Naive thymus-derived CD8-positive, alpha-beta T cell (primary cell): ENCODE measurements around the gene CASP10. TPM values are rescaled to one million over a fixed set of nuclear protein-coding genes. Genes with fewer than 3 reads are reported as not detected.
"Not testable (repeated sequence)": the region's sequence is repeated elsewhere in the genome, so short reads cannot be mapped to it uniquely, and the experiment has no call there.

Experiments used
- ATAC-seq, 2 donors: fragments of 150-1000 bp; cut with Tn5 transposase in 1 of 2; sonication (Bioruptor Pico), chemical (Tn5 transposase) in 1 of 2; 1 replicate in 1 of 2; 2 replicates in 1 of 2; pipeline ENCODE4 v1.10.0; 2021; ENCODE audit warnings: mild to moderate bottlenecking in 2 of 2, moderate library complexity in 2 of 2
- POLR2A ChIA-PET: fragments of 350-600 bp; sonication (Branson Sonifier 250); formaldehyde crosslinking; loops from one replicate; lab custom pipeline; 2021; ENCODE audit warnings: antibody characterized with exemption; lab: Charles Lee
- DNase-seq, 10 donors: peaks; one replicate each; pipeline versions ENCODE4 v3.0.0 to v3.0.0-alpha.2; 2020 to 2022
- H3K27ac Mint-ChIP-seq, 10 donors: one replicate each; pipeline ENCODE4 v1.8.0; 2020 to 2022; ENCODE audit warnings: mild to moderate bottlenecking in 10 of 10, mixed read lengths in 10 of 10, moderate library complexity in 4 of 10, inconsistent platforms in 1 of 10
- H3K27me3 Mint-ChIP-seq, 5 donors: one replicate each; pipeline ENCODE4 v1.8.0; 2021 to 2022; ENCODE audit warnings: mixed read lengths in 5 of 5
- H3K36me3 Mint-ChIP-seq, 3 donors: one replicate each; pipeline ENCODE4 v1.8.0; 2020 to 2022; ENCODE audit warnings: mixed read lengths in 3 of 3, mild to moderate bottlenecking in 2 of 3, inconsistent platforms in 1 of 3
- H3K4me1 Mint-ChIP-seq, 4 donors: one replicate each; pipeline ENCODE4 v1.8.0; 2021 to 2022; ENCODE audit warnings: mixed read lengths in 4 of 4
- H3K4me3 Mint-ChIP-seq, 10 donors: one replicate each; pipeline ENCODE4 v1.8.0; 2020 to 2022; ENCODE audit warnings: mild to moderate bottlenecking in 10 of 10, mixed read lengths in 10 of 10, moderate library complexity in 6 of 10, inconsistent platforms in 1 of 10
- H3K9me3 Mint-ChIP-seq, 9 donors: one replicate each; pipeline ENCODE4 v1.8.0; 2020 to 2022; ENCODE audit warnings: mixed read lengths in 9 of 9, mild to moderate bottlenecking in 3 of 9, inconsistent platforms in 1 of 9, moderate library complexity in 1 of 9
- polyA plus RNA-seq, 3 donors: library from polyadenylated mRNA; unstranded; fragments of 300-500 nt; fragmentation: Illumina TruSeq; gene quantifications; one replicate each; pipeline ENCODE4 v1.2.3, GENCODE V29; 2021
- total RNA-seq, 8 experiments: library from RNA in 2 of 8; stranded (reverse) in 2 of 8; gene quantifications; one replicate each; pipeline ENCODE4 v1.2.3 and lab custom pipeline; 2021 to 2026

CASP10 gene
- total and polyA plus RNA-seq, 5 experiments from 2014 or later = 8.6 to 48.1 (median 17.5) TPM

DNA sequence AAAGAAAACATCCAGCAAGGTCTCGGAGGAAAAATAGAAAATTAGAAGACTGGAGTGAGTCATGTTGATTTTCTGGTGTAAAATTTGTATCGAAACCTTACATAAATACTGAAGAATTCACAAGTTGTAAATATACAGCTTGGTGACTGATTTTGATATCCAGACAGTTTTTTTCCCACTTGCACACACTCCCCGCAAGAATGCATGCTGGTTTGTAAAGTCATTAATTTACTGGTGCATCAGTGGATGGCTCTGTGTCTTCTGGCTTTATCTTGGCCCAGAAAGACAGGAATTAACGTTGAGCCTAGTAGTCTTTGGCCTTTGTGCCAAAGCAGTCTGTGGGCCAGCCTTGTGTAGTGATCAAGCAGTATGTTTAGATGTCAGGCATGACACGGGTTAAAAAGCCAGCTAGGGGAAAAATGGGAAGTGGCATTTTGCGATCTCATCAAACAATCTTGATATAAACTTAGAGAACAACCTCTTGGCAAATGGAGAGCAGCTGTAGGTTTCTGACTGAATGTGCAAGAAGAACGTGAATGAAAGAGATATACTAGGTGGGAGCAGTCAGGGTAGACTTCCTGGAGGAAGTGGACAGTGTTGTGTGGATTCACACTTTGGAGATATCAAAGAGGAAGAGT, 54.7 kb downstream of the CASP10 start:
- Mint-ChIP-seq H3K27me3 (no peaks in the 10 kb centered on the region), H3K27ac (peak overlapping the region; percentile 68 to 99 (median 86)), H3K4me3 (peak overlapping the region in 9 of 10 donors; percentile 2 to 99 (median 90)), H3K36me3 (peaks cover 26 to 51% (median 35%) of the 10 kb centered on the region in 3 donors), H3K9me3 (peaks cover 0 to 16% (median 2%) of the 10 kb centered on the region in 9 donors), H3K4me1 (peaks cover 19 to 81% (median 52%) of the 10 kb centered on the region in 4 donors)
- POLR2A ChIA-PET = interaction anchor here (0.6 to 2.9 kb wide), 9 partner anchors 9 to 209 kb away, joined by 3 to 19 read pairs (median 6); partner anchors contain the start of genes CASP10 and CASP8
- DNase-seq (no peak), ATAC-seq (no peak)

DNA sequence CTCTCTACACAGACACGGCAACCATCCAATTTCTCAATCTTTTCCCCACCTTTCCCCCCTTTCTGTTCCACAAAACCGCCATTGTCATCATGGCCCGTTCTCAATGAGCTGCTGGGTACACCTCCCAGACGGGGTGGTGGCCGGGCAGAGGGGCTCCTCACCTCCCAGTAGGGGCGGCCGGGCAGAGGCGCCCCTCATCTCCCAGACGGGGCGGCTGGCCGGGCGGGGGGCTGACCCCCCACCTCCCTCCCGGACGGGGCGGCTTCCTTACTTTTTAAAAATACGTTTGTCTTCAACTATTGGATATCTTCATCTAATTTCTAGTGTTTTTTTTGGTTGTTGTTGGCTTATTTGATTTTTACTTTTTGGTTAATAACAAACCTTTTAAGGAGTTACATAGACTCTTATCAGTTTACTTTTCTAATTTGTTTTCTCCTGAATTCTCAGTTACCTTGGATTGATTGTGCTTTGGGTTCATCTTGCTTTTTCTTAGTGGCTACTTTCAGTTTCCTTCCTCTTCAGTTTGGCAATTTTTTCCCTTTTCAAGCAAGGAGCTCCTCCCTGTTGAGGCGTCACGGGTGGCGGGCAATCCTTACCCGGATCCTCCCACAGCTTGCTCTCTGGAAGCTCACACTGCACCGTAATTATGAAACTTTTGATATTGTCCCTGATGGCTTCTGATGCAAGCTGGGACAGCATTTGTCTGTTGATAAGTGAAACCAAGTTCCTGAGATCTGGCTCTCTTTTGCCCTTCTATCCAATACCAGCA, 56.4 kb downstream of the CASP10 start:
- not testable (repeated sequence) for H3K27me3 Mint-ChIP-seq, ATAC-seq, DNase-seq
- peaks cover 0 to 16% (median 2%) of the 10 kb centered on the region in 9 donors for H3K9me3 Mint-ChIP-seq
- peak overlapping the region; percentile 37 to 91 (median 87) for H3K27ac Mint-ChIP-seq
- H3K36me3 Mint-ChIP-seq = peaks cover 26 to 51% (median 35%) of the 10 kb centered on the region in 3 donors
- peaks cover 17 to 87% (median 57%) of the 10 kb centered on the region in 4 donors for H3K4me1 Mint-ChIP-seq
- peak overlapping the region in 7 of 10 donors; percentile 17 to 52 (median 33) for H3K4me3 Mint-ChIP-seq
- POLR2A ChIA-PET = interaction anchor here (0.9 kb wide), 1 partner anchor 12 kb away, joined by 3 read pairs; no protein-coding TSS in a partner anchor

GRCh38 chr2:201242571-201243277, 59.8 kb downstream of the CASP10 start:
- Mint-ChIP-seq H3K9me3 (peaks cover 0 to 16% (median 2%) of the 10 kb centered on the region in 9 donors), H3K27ac (peak overlapping the region in 9 of 10 donors; percentile 35 to 89 (median 66)), H3K36me3 (peaks cover 24 to 51% (median 35%) of the 10 kb centered on the region in 3 donors), H3K27me3 (no peaks in the 10 kb centered on the region), H3K4me1 (peaks cover 13 to 85% (median 65%) of the 10 kb centered on the region in 4 donors), H3K4me3 (peak overlapping the region in 1 of 10 donors; percentile 9)
- DNase-seq (no peak), ATAC-seq (peak in 1 of 2 donors; percentile 58)
- POLR2A ChIA-PET = interaction anchor here (0.7 to 2.0 kb wide), 6 partner anchors 9 to 121 kb away, joined by 3 to 12 read pairs (median 3); partner anchors contain the start of gene CASP8

- peaks cover 0 to 16% (median 2%) of the 10 kb centered on the region in 9 donors for H3K9me3 Mint-ChIP-seq
- H3K4me1 Mint-ChIP-seq = peaks cover 13 to 94% (median 73%) of the 10 kb centered on the region in 4 donors
- H3K4me3 Mint-ChIP-seq = peak overlapping the region in 1 of 10 donors; percentile 20
- POLR2A ChIA-PET = interaction anchor here (0.9 to 1.3 kb wide), 3 partner anchors 12 to 16 kb away, joined by 4 to 9 read pairs (median 6); partner anchors contain the start of gene CASP8
- no peak for ATAC-seq
- DNase-seq = no peak
- H3K36me3 Mint-ChIP-seq = peaks cover 25 to 41% (median 34%) of the 10 kb centered on the region in 3 donors
- peak overlapping the region; percentile 16 to 89 (median 82) for H3K27ac Mint-ChIP-seq
- H3K27me3 Mint-ChIP-seq = no peaks in the 10 kb centered on the region
These were observed 61.9 kb downstream of the CASP10 start for GRCh38 chr2:201244829-201245228.

DNA sequence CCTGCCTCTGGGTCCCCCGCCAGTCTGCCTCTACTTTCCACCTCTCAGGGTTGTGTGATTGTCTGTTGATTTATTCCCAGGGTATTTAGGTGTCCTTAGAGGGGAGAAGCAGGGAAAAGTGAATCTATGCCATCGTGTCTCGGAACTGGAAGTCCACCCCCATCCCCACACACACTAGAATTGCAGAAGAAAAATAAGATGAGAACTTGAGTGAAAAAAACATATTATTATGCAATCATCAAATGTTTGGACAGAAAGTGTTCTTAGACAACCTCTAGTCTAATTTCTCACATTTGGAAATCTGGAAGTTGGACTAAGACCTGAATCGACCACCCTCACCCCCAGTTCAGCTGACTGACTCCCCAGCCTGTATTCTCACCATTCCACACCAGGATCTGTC, 63.3 kb downstream of the CASP10 start:
- Mint-ChIP-seq H3K9me3 (peaks cover 0 to 16% (median 2%) of the 10 kb centered on the region in 9 donors), H3K27me3 (no peaks in the 10 kb centered on the region), H3K4me3 (no peak overlapping the region), H3K27ac (peak overlapping the region in 9 of 10 donors; percentile 61 to 89 (median 80)), H3K36me3 (peaks cover 23 to 32% (median 30%) of the 10 kb centered on the region in 3 donors), H3K4me1 (peaks cover 17 to 93% (median 79%) of the 10 kb centered on the region in 4 donors)
- DNase-seq (no peak), ATAC-seq (no peak)
- POLR2A ChIA-PET = interaction anchor here (0.7 to 3.9 kb wide), 3 partner anchors 13 to 116 kb away, joined by 4 to 32 read pairs (median 4); partner anchors contain the start of gene CASP8

DNA sequence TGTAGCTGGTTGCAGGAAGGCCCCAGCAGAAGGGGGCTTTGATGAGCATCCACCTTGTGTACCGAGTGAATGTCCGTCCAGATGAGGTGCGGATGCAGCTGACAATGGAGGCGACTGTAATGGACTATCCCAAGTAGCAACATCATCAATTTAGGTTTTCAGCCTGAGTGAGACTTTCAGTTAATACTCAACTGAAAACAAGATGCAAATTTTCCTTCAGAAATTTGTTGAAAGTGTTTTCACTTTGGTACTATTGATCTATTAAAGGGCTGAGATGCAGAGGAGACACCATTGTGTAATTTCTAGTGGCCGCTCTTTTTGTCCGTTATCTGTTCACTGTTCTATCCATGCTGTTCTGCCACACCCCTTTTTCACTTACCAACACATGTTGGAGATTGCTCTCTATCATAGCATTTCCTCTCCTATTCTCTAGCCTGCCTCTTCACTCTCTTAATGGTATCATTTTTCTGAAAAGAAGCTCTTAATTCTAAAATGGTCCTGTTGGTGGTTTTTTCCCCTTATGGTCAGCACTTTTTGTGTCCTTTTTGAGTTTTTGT, 65.4 kb downstream of the CASP10 start:
- peaks cover 26 to 93% (median 86%) of the 10 kb centered on the region in 4 donors for H3K4me1 Mint-ChIP-seq
- DNase-seq = no peak
- no peaks in the 10 kb centered on the region for H3K27me3 Mint-ChIP-seq
- H3K27ac Mint-ChIP-seq = peak overlapping the region; percentile 2 to 99 (median 37)
- peaks cover 18 to 27% (median 23%) of the 10 kb centered on the region in 3 donors for H3K36me3 Mint-ChIP-seq
- H3K9me3 Mint-ChIP-seq = peaks cover 0 to 16% (median 3%) of the 10 kb centered on the region in 9 donors
- H3K4me3 Mint-ChIP-seq = peak overlapping the region in 5 of 10 donors; percentile 0 to 62 (median 5)
- no peak for ATAC-seq
- POLR2A ChIA-PET = interaction anchor here (2.2 to 3.9 kb wide), 2 partner anchors 11 kb away, joined by 7 to 32 read pairs; partner anchors contain the start of gene CASP8

DNA sequence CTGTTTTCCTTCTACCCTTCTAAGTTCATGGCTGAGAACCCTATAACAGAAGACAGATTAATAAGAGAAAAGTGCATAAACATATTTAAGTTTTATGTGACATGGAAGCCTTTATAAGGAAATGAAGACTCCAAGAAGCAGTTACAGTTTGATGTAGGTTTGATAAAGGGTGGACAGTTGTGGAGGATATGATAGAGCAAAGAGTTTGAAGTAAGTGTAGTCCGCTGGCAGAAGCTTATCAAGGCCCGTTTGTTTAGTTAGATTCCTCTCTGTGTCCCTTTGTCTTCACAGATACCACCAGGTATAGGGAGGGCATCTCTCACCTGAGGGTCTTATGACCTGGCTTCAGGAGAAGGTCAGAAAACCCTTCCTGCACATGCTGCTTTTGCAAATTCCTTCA, 66.9 kb downstream of the CASP10 start:
- H3K4me3 Mint-ChIP-seq = peak overlapping the region in 1 of 10 donors; percentile 2
- peak overlapping the region; percentile 77 to 99 (median 93) for H3K27ac Mint-ChIP-seq
- H3K27me3 Mint-ChIP-seq = no peaks in the 10 kb centered on the region
- POLR2A ChIA-PET = interaction anchor here (3.9 kb wide), 1 partner anchor 9 kb away, joined by 32 read pairs; the partner anchor contains the start of gene CASP8
- H3K36me3 Mint-ChIP-seq = peaks cover 18 to 24% (median 20%) of the 10 kb centered on the region in 3 donors
- H3K4me1 Mint-ChIP-seq = peaks cover 34 to 93% (median 86%) of the 10 kb centered on the region in 4 donors
- H3K9me3 Mint-ChIP-seq = peaks cover 0 to 16% (median 3%) of the 10 kb centered on the region in 9 donors
- DNase-seq (no peak), ATAC-seq (no peak)

GRCh38 chr2:201250741-201251140, 67.8 kb downstream of the CASP10 start:
- POLR2A ChIA-PET = interaction anchor here (1.1 to 3.0 kb wide), 3 partner anchors 10 to 14 kb away, joined by 3 to 21 read pairs (median 11); partner anchors contain the start of gene CASP8
- peaks cover 34 to 92% (median 87%) of the 10 kb centered on the region in 4 donors for H3K4me1 Mint-ChIP-seq

DNA sequence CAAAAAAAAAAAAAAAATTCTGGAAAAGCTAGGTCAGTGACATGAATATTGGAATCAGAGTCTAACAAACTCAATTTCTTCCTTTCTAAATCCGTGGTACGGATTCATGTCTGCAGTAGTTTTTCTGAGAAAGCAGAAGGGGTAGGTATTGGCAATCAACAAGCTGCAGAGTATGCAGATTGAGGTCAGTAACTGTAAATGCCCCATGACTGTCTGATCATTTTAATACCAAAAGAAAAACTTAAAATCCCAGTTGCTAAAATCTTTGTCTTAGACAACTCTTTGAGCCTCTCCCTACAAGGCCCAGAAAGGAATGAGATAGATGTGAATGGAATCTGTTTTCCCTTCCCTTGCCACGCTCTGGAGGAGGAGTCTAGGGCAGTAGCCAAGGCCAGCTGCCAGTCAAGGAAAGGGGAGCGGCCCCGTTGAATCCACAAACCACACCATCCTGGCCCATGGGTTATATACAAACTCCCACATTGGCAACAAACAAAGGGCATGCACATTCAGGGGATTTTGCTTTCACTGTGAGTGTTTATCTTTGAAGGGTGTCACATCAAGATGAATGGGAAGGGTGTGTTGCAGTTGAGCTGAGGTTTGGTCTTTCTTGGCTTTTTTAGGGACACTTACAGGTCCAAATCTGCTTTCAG, 71.3 kb downstream of the CASP10 start:
- peak in 1 of 10 donors; percentile 4 for DNase-seq
- Mint-ChIP-seq H3K27me3 (peaks cover 0 to 1% (median 0%) of the 10 kb centered on the region in 5 donors), H3K4me3 (peak overlapping the region in 9 of 10 donors; percentile 26 to 87 (median 54)), H3K36me3 (peaks cover 8 to 24% (median 18%) of the 10 kb centered on the region in 3 donors), H3K4me1 (peaks cover 43 to 94% (median 88%) of the 10 kb centered on the region in 4 donors), H3K9me3 (peaks cover 0 to 16% (median 3%) of the 10 kb centered on the region in 9 donors), H3K27ac (peak overlapping the region; percentile 92 to 99 (median 97))
- ATAC-seq = no peak
- POLR2A ChIA-PET = interaction anchor here (0.7 to 3.3 kb wide), 6 partner anchors 9 to 110 kb away, joined by 4 to 19 read pairs (median 5); no protein-coding TSS in a partner anchor

More at GRCh38 chr2:201250741-201251140, 67.8 kb downstream of the CASP10 start:
- peaks cover 18 to 24% (median 19%) of the 10 kb centered on the region in 3 donors for H3K36me3 Mint-ChIP-seq
- H3K9me3 Mint-ChIP-seq = peaks cover 0 to 16% (median 3%) of the 10 kb centered on the region in 9 donors
- H3K4me3 Mint-ChIP-seq = peak overlapping the region in 1 of 10 donors; percentile 27
- ATAC-seq = no peak
- no peaks in the 10 kb centered on the region for H3K27me3 Mint-ChIP-seq
- DNase-seq = no peak
- peak overlapping the region; percentile 59 to 99 (median 93) for H3K27ac Mint-ChIP-seq

GRCh38 chr2:201255408-201256033, 72.6 kb downstream of the CASP10 start:
- ATAC-seq = no peak
- DNase-seq = no peak
- Mint-ChIP-seq H3K36me3 (peaks cover 5 to 13% (median 9%) of the 10 kb centered on the region in 3 donors), H3K4me1 (peaks cover 42 to 93% (median 84%) of the 10 kb centered on the region in 4 donors), H3K9me3 (peaks cover 0 to 7% (median 3%) of the 10 kb centered on the region in 9 donors), H3K4me3 (peak overlapping the region in 4 of 10 donors; percentile 10 to 81 (median 46)), H3K27me3 (peaks cover 0 to 1% (median 0%) of the 10 kb centered on the region in 5 donors), H3K27ac (peak overlapping the region; percentile 95 to 100 (median 98))
- POLR2A ChIA-PET = interaction anchor here (0.9 to 1.7 kb wide), 6 partner anchors 10 to 137 kb away, joined by 3 to 9 read pairs (median 4); no protein-coding TSS in a partner anchor
